B cell (primary cell): ENCODE data around the gene EMC10. TPM values are rescaled to one million over a fixed set of nuclear protein-coding genes. Genes with fewer than 3 reads are reported as not detected.

Experiments used
- ATAC-seq: fragments of 200-7000 bp; cut with Tn5 transposase; one replicate; pipeline ENCODE4 v1.10.0; 2021; ENCODE audit warnings: low read depth, mild to moderate bottlenecking, moderate number of reproducible peaks, moderate library complexity
- CTCF ChIA-PET: fragments of 350-600 bp; sonication (Branson Sonifier 250); formaldehyde crosslinking; loops from one replicate; lab custom pipeline; 2021; ENCODE audit warnings: antibody characterized with exemption, inconsistent platforms; lab: Charles Lee
- POLR2A ChIA-PET: fragments of 350-600 bp; sonication (Branson Sonifier 250); formaldehyde crosslinking; loops from one replicate; lab custom pipeline; 2021; ENCODE audit warnings: antibody characterized with exemption; lab: Charles Lee
- DNase-seq: peaks from one replicate; pipeline ENCODE4 v3.0.0; 2013
- H2AFZ ChIP-seq: 2 replicates; pipeline ENCODE4 v1.6.1; 2012; ENCODE audit warnings: mild to moderate bottlenecking, low read depth, low read length; ENCODE audit not compliant: insufficient read depth, poor library complexity, severe bottlenecking
- H3K27ac ChIP-seq, 2 donors: 1 replicate in 1 of 2; 2 replicates in 1 of 2; pipeline ENCODE4 v1.5.1; 2012 to 2013; ENCODE audit warnings: low read length in 2 of 2, mild to moderate bottlenecking in 2 of 2, moderate library complexity in 1 of 2
- H3K27me3 ChIP-seq, 4 experiments: fragments of 200-600 bp in 1 of 4; sonication (generic) in 1 of 4; replicated peaks in 1 of 4; 1 replicate in 2 of 4; 2 replicates in 2 of 4; pipeline versions ENCODE4 v1.6.1 to v1.7.0; 2013 to 2016; ENCODE audit warnings: low read length in 3 of 4, mild to moderate bottlenecking in 2 of 4, mixed read lengths in 1 of 4, moderate library complexity in 1 of 4; ENCODE audit not compliant: insufficient read depth in 4 of 4, control insufficient read depth in 3 of 4; ENCODE audit errors: control extremely low read depth in 1 of 4
- H3K36me3 ChIP-seq, 2 experiments: replicated peaks in 1 of 2; 1 replicate in 1 of 2; 2 replicates in 1 of 2; pipeline versions ENCODE4 v1.6.1 to v1.7.1; 2013; ENCODE audit warnings: low read length in 1 of 2; ENCODE audit not compliant: insufficient read depth in 2 of 2, control insufficient read depth in 1 of 2; ENCODE audit errors: control extremely low read depth in 1 of 2, extremely low read depth in 1 of 2
- H3K4me1 ChIP-seq, 2 donors: fragments of 200-600 bp in 1 of 2; sonication (generic) in 1 of 2; 1 replicate in 1 of 2; 2 replicates in 1 of 2; pipeline versions ENCODE4 v1.5.1 to v1.6.1; 2013 to 2017; ENCODE audit warnings: low read length in 2 of 2; ENCODE audit not compliant: control insufficient read depth in 2 of 2, insufficient read depth in 2 of 2
- H3K4me2 ChIP-seq: replicated peaks from 2 replicates; pipeline ENCODE3; 2012; ENCODE audit warnings: mild to moderate bottlenecking, low read depth, low read length; ENCODE audit not compliant: poor library complexity, severe bottlenecking
- H3K4me3 ChIP-seq, 5 experiments: fragments of 200-600 bp in 1 of 5; sonication (generic) in 1 of 5; 1 replicate in 3 of 5; 2 replicates in 2 of 5; pipeline versions ENCODE4 v1.5.1 to v1.7.0; 2011 to 2016; ENCODE audit warnings: low read length in 4 of 5, mild to moderate bottlenecking in 4 of 5, low read depth in 2 of 5, control low read depth in 1 of 5, moderate library complexity in 1 of 5; ENCODE audit not compliant: insufficient read depth in 1 of 5; ENCODE audit errors: control extremely low read depth in 1 of 5, extremely low read depth in 1 of 5
- H3K79me2 ChIP-seq: fragments of 200-600 bp; sonication (generic); one replicate; pipeline ENCODE4 v1.6.0; 2016; ENCODE audit warnings: low read length; ENCODE audit not compliant: control insufficient read depth, insufficient read depth
- H3K9ac ChIP-seq: fragments of 200-600 bp; sonication (generic); 2 replicates; pipeline ENCODE4 v1.6.1; 2017; ENCODE audit warnings: mild to moderate bottlenecking, low read length, moderate library complexity
- H3K9me3 ChIP-seq, 3 donors: one replicate each; pipeline versions ENCODE4 v1.6.1 to v1.7.1; 2013; ENCODE audit warnings: low read length in 2 of 3; ENCODE audit not compliant: control insufficient read depth in 2 of 3, insufficient read depth in 1 of 3; ENCODE audit errors: control extremely low read depth in 1 of 3
- H4K20me1 ChIP-seq: 2 replicates; pipeline ENCODE4 v1.6.0; 2012; ENCODE audit warnings: mild to moderate bottlenecking, low read length; ENCODE audit not compliant: insufficient read depth, control insufficient read depth, poor library complexity, severe bottlenecking
- H3K27ac Mint-ChIP-seq: one replicate; pipeline ENCODE4 v1.8.0; 2021; ENCODE audit warnings: mixed read lengths
- H3K27me3 Mint-ChIP-seq: one replicate; pipeline ENCODE4 v1.8.0; 2021; ENCODE audit warnings: mixed read lengths
- H3K4me1 Mint-ChIP-seq: one replicate; pipeline ENCODE4 v1.8.0; 2021; ENCODE audit warnings: mixed read lengths
- H3K4me3 Mint-ChIP-seq: one replicate; pipeline ENCODE4 v1.8.0; 2021; ENCODE audit warnings: mixed read lengths
- H3K9me3 Mint-ChIP-seq: one replicate; pipeline ENCODE4 v1.8.0; 2022; ENCODE audit warnings: mixed read lengths; ENCODE audit not compliant: insufficient read depth
- CTCF ChIP-seq: fragments of 200-600 bp; IDR thresholded peaks from one replicate; pipeline ENCODE4 v1.8.0; 2022; ENCODE audit warnings: antibody characterized with exemption, mild to moderate bottlenecking
- EZH2 ChIP-seq: IDR thresholded peaks from 2 replicates; pipeline ENCODE4 v1.6.1; 2012; ENCODE audit warnings: borderline replicate concordance, low read depth, mild to moderate bottlenecking, moderate library complexity, low read length; ENCODE audit not compliant: insufficient read depth, poor library complexity, severe bottlenecking
- WGBS: methylation state at CpG from one replicate; pipeline ENCODE4 v1.1.5; 2013; ENCODE audit warnings: missing lambda C conversion rate; ENCODE audit not compliant: insufficient coverage; 5-methylcytosine and 5-hydroxymethylcytosine counted together
- intact Hi-C: fragments of 100-400 bp; cut with micrococcal nuclease; formaldehyde crosslinking; loops from one replicate; pipeline ENCODE4 v1.10.0; 2022
- polyA plus RNA-seq: library from polyadenylated mRNA; depleted of rRNA; stranded (reverse); fragments of >200 nt; gene quantifications from 2 replicates; pipeline ENCODE4 v1.2.3, GENCODE V29; 2012
- total RNA-seq, 2 donors: library from RNA; stranded (reverse); fragments of 120-200 nt in 1 of 2; gene quantifications; 1 replicate in 1 of 2; 2 replicates in 1 of 2; pipeline versions ENCODE4 v1.2.3 to v1.2.4, GENCODE V29; 2013 to 2022

EMC10 gene
- total and polyA plus RNA-seq, 2 donors (not counting 1 experiment from before 2014, with no cell fraction given): 51.1 to 88.1 TPM

GRCh38 chr19:50427318-50427925 is 48.9 kb upstream of the EMC10 start:
- Histone ChIP-seq H3K27me3 (no peaks in the 10 kb centered on the region), H3K36me3 (peaks cover 2 to 59% of the 10 kb centered on the region in 2 experiments), H3K4me2 (peak overlapping the region; percentile 61), H3K27ac (peak overlapping the region; percentile 97 to 99), H3K9me3 (peaks cover 0 to 16% (median 0%) of the 10 kb centered on the region in 3 donors), H4K20me1 (peaks cover 35% of the 10 kb centered on the region), H3K9ac (no peak overlapping the region), H3K4me1 (peaks cover 54 to 77% of the 10 kb centered on the region in 2 donors), H3K79me2 (peaks cover 13% of the 10 kb centered on the region), H3K4me3 (no peak overlapping the region), H2AFZ (no peak overlapping the region)
- Mint-ChIP-seq H3K4me3 (peak overlapping the region; percentile 49), H3K27me3 (no peaks in the 10 kb centered on the region), H3K9me3 (no peaks in the 10 kb centered on the region), H3K4me1 (peaks cover 63% of the 10 kb centered on the region), H3K27ac (peak overlapping the region; percentile 99)
- no peak for ATAC-seq
- POLR2A ChIA-PET: interaction anchor here (1.3 to 6.0 kb wide), 4 partner anchors 10 to 85 kb away, joined by 3 to 96 read pairs (median 6); partner anchors contain the start of gene SPIB
- 90% methylated on average over 17 of the region's 26 CpGs for WGBS
- TF ChIP-seq CTCF (no peak), EZH2 (no peak)
- intact Hi-C loops: no loop called here
- DNase-seq: no peak
- CTCF ChIA-PET: interaction anchor here (0.9 to 3.5 kb wide), 5 partner anchors 8 to 70 kb away, joined by 5 to 9 read pairs (median 6); partner anchors contain the start of gene SPIB

- Histone ChIP-seq H3K79me2 (peaks cover 7% of the 10 kb centered on the region), H2AFZ (no peak overlapping the region), H3K4me3 (peak overlapping the region in 1 of 5 experiments; percentile 13), H3K4me1 (peaks cover 54 to 77% of the 10 kb centered on the region in 2 donors), H3K36me3 (peaks cover 2 to 54% of the 10 kb centered on the region in 2 experiments), H3K9ac (no peak overlapping the region), H3K27ac (peak overlapping the region; percentile 97 to 99), H3K27me3 (no peaks in the 10 kb centered on the region), H3K9me3 (peaks cover 0 to 16% (median 0%) of the 10 kb centered on the region in 3 donors), H3K4me2 (peak overlapping the region; percentile 61), H4K20me1 (peaks cover 29% of the 10 kb centered on the region)
- TF ChIP-seq EZH2: no peak
- no peak for TF ChIP-seq CTCF
- DNase-seq (peak; percentile 94), ATAC-seq (peak; percentile 25)
- H3K9me3 Mint-ChIP-seq: no peaks in the 10 kb centered on the region
- ChIA-PET POLR2A (interaction anchor here (1.3 to 6.0 kb wide), 4 partner anchors 10 to 85 kb away, joined by 3 to 96 read pairs (median 6); partner anchors contain the start of gene SPIB), CTCF (interaction anchor here (0.6 to 3.5 kb wide), 7 partner anchors 9 to 280 kb away, joined by 3 to 9 read pairs (median 5); partner anchors contain the start of gene SPIB)
- intact Hi-C loops: no loop called here
- peak overlapping the region; percentile 49 for H3K4me3 Mint-ChIP-seq
- WGBS: 5% methylated on average over 37 of the region's 38 CpGs
- no peaks in the 10 kb centered on the region for H3K27me3 Mint-ChIP-seq
- H3K4me1 Mint-ChIP-seq: peaks cover 65% of the 10 kb centered on the region
- H3K27ac Mint-ChIP-seq: peak overlapping the region; percentile 99
Observed at GRCh38 chr19:50427997-50428425, 48.3 kb upstream of the EMC10 start.
